CD14-positive monocyte (primary cell): Measurements from ENCODE around the gene GLI3. TPM values are rescaled to one million over a fixed set of nuclear protein-coding genes. Genes with fewer than 3 reads are reported as not detected.

Source experiments
- DNase-seq, 3 donors: peaks; one replicate each; pipeline ENCODE4 v3.0.0-alpha.2; 2011 to 2022
- H2AFZ ChIP-seq: 2 replicates; pipeline ENCODE4 v1.6.0; 2012; ENCODE audit warnings: mild to moderate bottlenecking, low read depth, low read length, inconsistent platforms; ENCODE audit not compliant: insufficient read depth, poor library complexity, severe bottlenecking
- H3K27ac ChIP-seq, 2 donors: 1 replicate in 1 of 2; 2 replicates in 1 of 2; pipeline ENCODE4 v1.5.1; 2012 to 2013; ENCODE audit warnings: low read length in 2 of 2, control low read depth in 1 of 2, inconsistent platforms in 1 of 2, low read depth in 1 of 2, mild to moderate bottlenecking in 1 of 2
- H3K27me3 ChIP-seq, 2 donors: one replicate each; pipeline versions ENCODE4 v1.6.0 to v1.6.1; 2011 to 2013; ENCODE audit warnings: low read length in 2 of 2; ENCODE audit not compliant: control insufficient read depth in 2 of 2, insufficient read depth in 2 of 2
- H3K36me3 ChIP-seq, 2 donors: replicated peaks in 1 of 2; 1 replicate in 1 of 2; 2 replicates in 1 of 2; pipeline versions ENCODE4 v1.5.1 to v1.6.1; 2012 to 2013; ENCODE audit warnings: low read length in 2 of 2, control low read depth in 1 of 2, inconsistent platforms in 1 of 2, mild to moderate bottlenecking in 1 of 2; ENCODE audit not compliant: insufficient read depth in 2 of 2, control insufficient read depth in 1 of 2
- H3K4me1 ChIP-seq, 2 donors: 1 replicate in 1 of 2; 2 replicates in 1 of 2; pipeline versions ENCODE4 v1.5.1 to v1.6.1; 2012 to 2013; ENCODE audit warnings: low read length in 2 of 2, control low read depth in 1 of 2, inconsistent platforms in 1 of 2, mild to moderate bottlenecking in 1 of 2, moderate library complexity in 1 of 2; ENCODE audit not compliant: insufficient read depth in 2 of 2, control insufficient read depth in 1 of 2
- H3K4me2 ChIP-seq: replicated peaks from 2 replicates; pipeline ENCODE3; 2012; ENCODE audit warnings: low read length, moderate library complexity, mild to moderate bottlenecking; ENCODE audit not compliant: poor library complexity, severe bottlenecking; ENCODE audit errors: extremely low read depth
- H3K4me3 ChIP-seq, 3 experiments: fragments of 200-600 bp in 1 of 3; sonication (generic) in 1 of 3; replicated peaks in 1 of 3; 1 replicate in 2 of 3; 2 replicates in 1 of 3; pipeline ENCODE4 v1.5.1; 2011 to 2013; ENCODE audit warnings: low read length in 3 of 3, mild to moderate bottlenecking in 3 of 3, control low read depth in 2 of 3, low read depth in 2 of 3, inconsistent platforms in 1 of 3, moderate library complexity in 1 of 3
- H3K79me2 ChIP-seq: 2 replicates; pipeline ENCODE4 v1.6.0; 2012; ENCODE audit warnings: mild to moderate bottlenecking, control low read depth, inconsistent platforms, low read length, moderate library complexity; ENCODE audit not compliant: insufficient read depth
- H3K9ac ChIP-seq: 2 replicates; pipeline ENCODE4 v1.6.0; 2017; ENCODE audit warnings: low read length, mild to moderate bottlenecking; ENCODE audit not compliant: insufficient read depth, poor library complexity, severe bottlenecking
- H3K9me3 ChIP-seq, 2 donors: replicated peaks in 1 of 2; 1 replicate in 1 of 2; 2 replicates in 1 of 2; pipeline versions ENCODE4 v1.5.1 to v1.6.1; 2012 to 2013; ENCODE audit warnings: low read length in 2 of 2, control low read depth in 1 of 2; ENCODE audit not compliant: control insufficient read depth in 1 of 2, insufficient read depth in 1 of 2
- H4K20me1 ChIP-seq: 2 replicates; pipeline ENCODE4 v1.6.0; 2012; ENCODE audit warnings: mild to moderate bottlenecking, low read length, control low read depth, moderate library complexity; ENCODE audit not compliant: insufficient read depth
- H3K27ac Mint-ChIP-seq, 7 donors: one replicate each; pipeline ENCODE4 v1.8.0; 2020; ENCODE audit warnings: mild to moderate bottlenecking in 7 of 7, mixed read lengths in 7 of 7, moderate library complexity in 6 of 7, inconsistent platforms in 2 of 7
- H3K27me3 Mint-ChIP-seq, 3 donors: one replicate each; pipeline ENCODE4 v1.8.0; 2021 to 2022; ENCODE audit warnings: low read depth in 3 of 3, mild to moderate bottlenecking in 3 of 3, mixed read lengths in 3 of 3, moderate library complexity in 3 of 3, inconsistent platforms in 1 of 3
- H3K36me3 Mint-ChIP-seq, 2 donors: one replicate each; pipeline ENCODE4 v1.8.0; 2020; ENCODE audit warnings: mixed read lengths in 2 of 2, inconsistent platforms in 1 of 2, mild to moderate bottlenecking in 1 of 2
- H3K4me1 Mint-ChIP-seq: one replicate; pipeline ENCODE4 v1.8.0; 2020; ENCODE audit warnings: mild to moderate bottlenecking, mixed read lengths
- H3K4me3 Mint-ChIP-seq, 2 donors: one replicate each; pipeline ENCODE4 v1.8.0; 2020; ENCODE audit warnings: mild to moderate bottlenecking in 2 of 2, mixed read lengths in 2 of 2, moderate library complexity in 1 of 2
- H3K9me3 Mint-ChIP-seq, 7 donors: one replicate each; pipeline ENCODE4 v1.8.0; 2020 to 2022; ENCODE audit warnings: mixed read lengths in 7 of 7, mild to moderate bottlenecking in 6 of 7, moderate library complexity in 6 of 7, inconsistent platforms in 2 of 7
- CTCF ChIP-seq: fragments of 200-600 bp; IDR thresholded peaks from one replicate; pipeline ENCODE4 v1.8.0; 2022; ENCODE audit warnings: antibody characterized with exemption, mild to moderate bottlenecking
- WGBS: methylation state at CpG from one replicate; pipeline ENCODE4 v1.1.5; 2013; ENCODE audit warnings: missing lambda C conversion rate; ENCODE audit not compliant: insufficient coverage; 5-methylcytosine and 5-hydroxymethylcytosine counted together
- intact Hi-C, 2 donors: fragments of 100-400 bp; cut with micrococcal nuclease; formaldehyde crosslinking; loops; one replicate each; pipeline versions ENCODE4 v1.15.0 to v1.15.1; 2023
- polyA plus RNA-seq, 3 donors: library from polyadenylated mRNA; depleted of rRNA in 1 of 3; unstranded in 2 of 3; stranded (reverse) in 1 of 3; fragments of 300-500 nt in 2 of 3; fragments of >200 nt in 1 of 3; fragmentation: Illumina TruSeq in 2 of 3; gene quantifications; 1 replicate in 2 of 3; 2 replicates in 1 of 3; pipeline ENCODE4 v1.2.3, GENCODE V29; 2012 to 2021

GLI3 gene
- polyA plus RNA-seq, 3 donors = not detected

DNA sequence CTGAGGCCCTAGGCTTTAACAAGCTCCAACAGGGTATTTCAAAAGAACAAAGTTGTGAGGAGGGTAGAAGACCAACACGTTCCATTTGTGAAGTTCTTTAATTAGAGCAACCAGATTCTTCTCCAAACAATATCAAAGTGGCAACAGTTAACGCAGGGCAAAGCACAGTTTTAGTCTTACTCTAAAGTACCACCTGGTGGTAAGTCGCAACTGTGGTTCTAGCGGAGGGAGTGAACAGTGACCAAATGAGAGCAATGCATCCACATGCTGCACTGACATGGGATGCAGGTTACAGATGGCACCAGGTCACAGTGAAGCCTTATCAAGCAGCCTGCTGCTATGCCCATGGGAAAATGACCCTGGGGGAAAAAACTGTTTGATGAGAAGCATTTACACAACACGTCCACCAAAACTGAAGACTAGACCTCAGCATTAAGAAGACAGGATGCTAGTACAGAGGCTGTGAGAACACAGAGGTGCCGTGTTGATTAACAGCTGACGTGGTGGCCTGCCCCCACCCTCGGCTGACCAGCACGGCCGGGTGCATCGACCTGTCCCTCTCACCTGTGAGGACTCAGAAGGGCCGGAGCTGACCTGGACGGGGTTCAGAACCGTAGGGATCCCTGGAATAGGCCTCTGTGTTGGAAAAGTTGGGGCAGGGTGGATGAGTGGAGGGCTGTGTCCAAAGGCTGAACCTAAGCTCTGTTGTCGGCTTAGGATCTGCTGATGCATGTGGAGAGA, 211.2 kb downstream of the GLI3 start:
- Histone ChIP-seq H3K4me1 (no peaks in the 10 kb centered on the region), H2AFZ (no peak overlapping the region), H3K36me3 (no peaks in the 10 kb centered on the region), H4K20me1 (no peaks in the 10 kb centered on the region), H3K9ac (no peak overlapping the region), H3K9me3 (no peaks in the 10 kb centered on the region), H3K27ac (no peak overlapping the region), H3K4me2 (no peak overlapping the region), H3K79me2 (no peaks in the 10 kb centered on the region), H3K27me3 (no peaks in the 10 kb centered on the region), H3K4me3 (no peak overlapping the region)
- intact Hi-C loops = no loop called here
- no peak for DNase-seq
- H3K4me1 Mint-ChIP-seq = no peaks in the 10 kb centered on the region
- H3K27me3 Mint-ChIP-seq = peaks cover 1 to 11% (median 4%) of the 10 kb centered on the region in 3 donors
- no peak overlapping the region for H3K4me3 Mint-ChIP-seq
- H3K9me3 Mint-ChIP-seq = no peaks in the 10 kb centered on the region
- 98% methylated on average over 14 of the region's 15 CpGs for WGBS
- H3K36me3 Mint-ChIP-seq = no peaks in the 10 kb centered on the region
- no peak overlapping the region for H3K27ac Mint-ChIP-seq
- no peak for TF ChIP-seq CTCF

DNA sequence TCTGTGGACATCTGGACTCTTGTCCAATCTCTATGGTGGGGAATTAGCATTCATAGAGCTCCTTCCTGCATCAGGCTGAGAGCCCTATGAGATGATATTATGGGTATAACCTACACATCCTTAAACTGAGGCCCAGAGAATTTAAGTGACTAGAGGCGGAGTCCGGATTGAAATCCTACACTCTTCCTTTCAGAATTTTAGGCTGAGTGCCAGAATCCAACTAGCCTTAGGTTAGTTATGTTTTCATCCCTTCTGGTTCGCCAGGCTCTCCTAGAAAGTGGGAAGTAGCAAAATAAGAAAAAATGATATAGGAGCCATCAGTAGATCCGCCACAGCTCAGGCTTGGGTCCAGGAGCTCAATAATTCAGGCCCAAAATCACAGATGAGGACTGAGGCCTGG, 212.5 kb downstream of the GLI3 start:
- Histone ChIP-seq H3K9me3 (no peaks in the 10 kb centered on the region), H3K27ac (no peak overlapping the region), H3K36me3 (no peaks in the 10 kb centered on the region), H4K20me1 (no peaks in the 10 kb centered on the region), H3K79me2 (no peaks in the 10 kb centered on the region), H3K4me1 (no peaks in the 10 kb centered on the region), H3K4me3 (no peak overlapping the region), H2AFZ (no peak overlapping the region), H3K9ac (no peak overlapping the region), H3K27me3 (peaks cover 0 to 2% of the 10 kb centered on the region in 2 donors), H3K4me2 (no peak overlapping the region)
- H3K36me3 Mint-ChIP-seq = no peaks in the 10 kb centered on the region
- no peak for TF ChIP-seq CTCF
- peaks cover 0 to 11% (median 4%) of the 10 kb centered on the region in 3 donors for H3K27me3 Mint-ChIP-seq
- intact Hi-C loops = no loop called here
- no peak overlapping the region for H3K4me3 Mint-ChIP-seq
- 80% methylated on average over 1 of the region's 4 CpGs for WGBS
- H3K4me1 Mint-ChIP-seq = no peaks in the 10 kb centered on the region
- no peaks in the 10 kb centered on the region for H3K9me3 Mint-ChIP-seq
- no peak overlapping the region for H3K27ac Mint-ChIP-seq
- no peak for DNase-seq
